A673 (cell line): ENCODE data around the gene TPD52L2. TPM values are rescaled to one million over a fixed set of nuclear protein-coding genes. Genes with fewer than 3 reads are reported as not detected.

Source experiments
- BruUV-seq: library from RNA; stranded (reverse); fragments of 400-500 nt; replicated peaks from 2 replicates; lab custom pipeline; 2021; lab: Mats Ljungman, UMichigan
- CTCF ChIA-PET: fragments of 300-600 bp; sonication (Branson Sonifier 250); formaldehyde crosslinking; loops from one replicate; lab custom pipeline; 2022; ENCODE audit warnings: antibody characterized with exemption; lab: Charles Lee
- POLR2A ChIA-PET: fragments of 300-600 bp; sonication (Branson Sonifier 250); formaldehyde crosslinking; loops from one replicate; lab custom pipeline; 2022; ENCODE audit warnings: antibody characterized with exemption; ENCODE audit not compliant: low non-redundant PET; lab: Charles Lee
- DNase-seq: peaks from one replicate; pipeline ENCODE4 v3.0.0-alpha.2; 2015; ENCODE audit warnings: low spot score
- H3K27ac ChIP-seq: fragments of 200-600 bp; sonication (generic); 2 replicates; pipeline ENCODE4 v1.5.1; 2016; ENCODE audit warnings: mixed run types, low read depth, mild to moderate bottlenecking, mixed read lengths, antibody characterized with exemption, low read length; ENCODE audit not compliant: poor library complexity, severe bottlenecking
- H3K27me3 ChIP-seq: fragments of 200-600 bp; sonication (generic); replicated peaks from 2 replicates; pipeline ENCODE4 v1.6.1; 2017; ENCODE audit warnings: mixed run types, low read depth, mild to moderate bottlenecking, mixed read lengths, antibody characterized with exemption, low read length; ENCODE audit not compliant: insufficient read depth, poor library complexity
- H3K36me3 ChIP-seq: fragments of 200-600 bp; sonication (generic); 2 replicates; pipeline ENCODE4 v1.6.1; 2016; ENCODE audit warnings: mixed run types, mild to moderate bottlenecking, mixed read lengths, antibody characterized with exemption, low read length; ENCODE audit not compliant: insufficient read depth, poor library complexity, severe bottlenecking
- H3K4me1 ChIP-seq: fragments of 200-600 bp; sonication (generic); 2 replicates; pipeline ENCODE4 v1.6.1; 2017; ENCODE audit warnings: mixed run types, mild to moderate bottlenecking, mixed read lengths, antibody characterized with exemption, low read length; ENCODE audit not compliant: insufficient read depth, poor library complexity, severe bottlenecking
- H3K4me3 ChIP-seq: fragments of 200-600 bp; sonication (generic); 2 replicates; pipeline ENCODE4 v1.5.1; 2016; ENCODE audit warnings: low read depth, mixed run types, mild to moderate bottlenecking, mixed read lengths, low read length; ENCODE audit not compliant: poor library complexity, severe bottlenecking
- H3K9me3 ChIP-seq: fragments of 200-600 bp; sonication (generic); 2 replicates; pipeline ENCODE4 v1.6.1; 2016; ENCODE audit warnings: mixed run types, low read depth, mild to moderate bottlenecking, mixed read lengths, antibody characterized with exemption, low read length; ENCODE audit not compliant: poor library complexity, severe bottlenecking
- CTCF ChIP-seq: fragments of 300-800, 200-600 bp; sonication (generic); conservative IDR thresholded peaks from 2 replicates; pipeline ENCODE4 v1.5.1; 2017; ENCODE audit warnings: low read depth, mild to moderate bottlenecking, antibody characterized with exemption, low read length, moderate library complexity, mixed read lengths
- EZH2 ChIP-seq: fragments of 200-600 bp; sonication (generic); IDR thresholded peaks from 2 replicates; pipeline ENCODE4 v1.6.1; 2017; ENCODE audit warnings: borderline replicate concordance, low read depth, mild to moderate bottlenecking, mixed read lengths, antibody characterized with exemption, low read length; ENCODE audit not compliant: poor library complexity, severe bottlenecking
- intact Hi-C: fragments of 100-400 bp; cut with micrococcal nuclease; formaldehyde crosslinking; loops from one replicate; pipeline ENCODE4 v1.10.0; 2022; ENCODE audit not compliant: unreplicated experiment
- total RNA-seq: library from RNA; stranded (reverse); gene quantifications from 2 replicates; pipeline ENCODE4 v1.2.3, GENCODE V29; 2021

The TPD52L2 gene
- total RNA-seq, 1 experiment from 2014 or later: 89.9 TPM

GRCh38 chr20:63843222-63843621 lies 21.8 kb upstream of the TPD52L2 start:
- H3K4me1 ChIP-seq: no peaks in the 10 kb centered on the region
- no peaks in the 10 kb centered on the region for H3K36me3 ChIP-seq
- TF ChIP-seq CTCF: no peak
- TF ChIP-seq EZH2: no peak
- no peak overlapping the region for H3K27ac ChIP-seq
- no peaks in the 10 kb centered on the region for H3K9me3 ChIP-seq
- DNase-seq: no peak
- H3K27me3 ChIP-seq: no peaks in the 10 kb centered on the region
- H3K4me3 ChIP-seq: no peak overlapping the region
- intact Hi-C loops: no loop called here
- POLR2A ChIA-PET: no interaction called here
- CTCF ChIA-PET: interaction anchor here (0.5 kb wide), 1 partner anchor 277 kb away, joined by 5 read pairs; no protein-coding TSS in a partner anchor
- BruUV-seq: no TSS peak

GRCh38 chr20:63843778-63844177 lies 21.3 kb upstream of the TPD52L2 start:
- no TSS peak for BruUV-seq
- Histone ChIP-seq H3K9me3 (no peaks in the 10 kb centered on the region), H3K4me3 (no peak overlapping the region), H3K27me3 (no peaks in the 10 kb centered on the region), H3K4me1 (no peaks in the 10 kb centered on the region), H3K27ac (no peak overlapping the region), H3K36me3 (no peaks in the 10 kb centered on the region)
- intact Hi-C loops: no loop called here
- POLR2A ChIA-PET: no interaction called here
- TF ChIP-seq CTCF: no peak
- no peak for TF ChIP-seq EZH2
- DNase-seq: no peak
- CTCF ChIA-PET: interaction anchor here (0.6 kb wide), 1 partner anchor 130 kb away, joined by 3 read pairs; no protein-coding TSS in a partner anchor

- DNase-seq: no peak
- H3K36me3 ChIP-seq: no peaks in the 10 kb centered on the region
- no peak overlapping the region for H3K27ac ChIP-seq
- ChIA-PET CTCF (interaction anchor here (0.6 kb wide), 1 partner anchor 129 kb away, joined by 3 read pairs; no protein-coding TSS in a partner anchor), POLR2A (no interaction called here)
- intact Hi-C loops: no loop called here
- H3K4me1 ChIP-seq: no peaks in the 10 kb centered on the region
- no TSS peak for BruUV-seq
- H3K27me3 ChIP-seq: no peaks in the 10 kb centered on the region
- no peaks in the 10 kb centered on the region for H3K9me3 ChIP-seq
- TF ChIP-seq EZH2: no peak
- no peak for TF ChIP-seq CTCF
- no peak overlapping the region for H3K4me3 ChIP-seq
These were observed 20.5 kb upstream of the TPD52L2 start for GRCh38 chr20:63844511-63844991.
